ENCODE data around the gene ETNK2. TPM values are rescaled to one million over a fixed set of nuclear protein-coding genes. Genes with fewer than 3 reads are reported as not detected.

ETNK2 gene
- total and polyA plus RNA-seq, 2 of the 13 experiments (the other 11 are each of a cell fraction or from before 2014, with no cell fraction given), result 15.5 to 42.8 TPM

- ChIA-PET POLR2A (interaction anchor here (0.6 to 3.6 kb wide), 5 partner anchors 10 to 29 kb away, joined by 3 to 20 read pairs (median 11); partner anchors contain the start of gene SOX13), CTCF (ENCODE audit: low intra/inter-chr PET ratio, low total read pairs) (no interaction called here)
- H3K36me3 ChIP-seq (replicated peaks in 1 of 2; ENCODE audit: control insufficient read depth in 1 of 2, insufficient read depth in 2 of 2, low read length in 2 of 2), result peaks cover 0 to 2% of the 10 kb centered on the region in 2 experiments; a peak in 1 of 5 replicates
- no peaks in the 10 kb centered on the region for H3K9me3 ChIP-seq (ENCODE audit: low read length)
- H3K79me2 ChIP-seq (ENCODE audit: insufficient read depth, low read length), result peaks cover 91% of the 10 kb centered on the region
- H3K4me3 ChIP-seq (replicated peaks in 1 of 3; ENCODE audit: insufficient read depth in 1 of 3, low read depth in 2 of 3, low read length in 3 of 3), result no peak overlapping the region
- WGBS (ENCODE audit: low lambda C conversion rate), result 82% methylated on average over 2 of the region's 2 CpGs
- no peaks in the 10 kb centered on the region for H3K27me3 ChIP-seq (ENCODE audit: control insufficient read depth in 1 of 2, insufficient read depth in 2 of 2, low read length in 2 of 2)
- no peak overlapping the region for H2AFZ ChIP-seq (ENCODE audit: low read length)
- ATAC-seq (no peak), FAIRE-seq (no peak), DNase-seq (ENCODE audit: low spot score) (no peak)
- H3K4me2 ChIP-seq (ENCODE audit: low read depth, low read length), result no peak overlapping the region
- no TSS peak for BruUV-seq (replicated peaks)
- H3K9ac ChIP-seq (ENCODE audit: insufficient read depth, low read depth, low read length), result no peak overlapping the region
- intact Hi-C loops (cut with micrococcal nuclease; ENCODE audit: unreplicated experiment), result no loop called here
- H4K20me1 ChIP-seq (ENCODE audit: insufficient read depth, low read length), result peaks cover 5% of the 10 kb centered on the region; the same call in 1 of the 2 replicates
- no peak overlapping the region for H3K27ac ChIP-seq (ENCODE audit: extremely low read length, insufficient read depth, low read length)
- in situ Hi-C loops (cut with HindIII; ENCODE audit: extremely low pct_ligation_motif_present, low pct_unique_long_range_greater_than_20kb), result no loop called here
- peaks cover 74% of the 10 kb centered on the region for H3K4me1 ChIP-seq (ENCODE audit: insufficient read depth, low read length)
- TF ChIP-seq JDP2 (CRISPR knock-in tag; IDR thresholded peaks at IDR 0.05; ENCODE audit: borderline replicate concordance) (no peak), ZNF235 (CRISPR knock-in tag; IDR thresholded peaks at IDR 0.05; ENCODE audit: borderline replicate concordance) (no peak), BATF2 (CRISPR knock-in tag; IDR thresholded peaks at IDR 0.05) (no peak), ZNF142 (CRISPR knock-in tag; IDR thresholded peaks at IDR 0.05) (no peak), ZNF572 (CRISPR knock-in tag; IDR thresholded peaks at IDR 0.05) (no peak), BRCA1 (CRISPR knock-in tag; IDR thresholded peaks at IDR 0.05) (no peak), NFYC (CRISPR knock-in tag; IDR thresholded peaks at IDR 0.05) (no peak), ATF1 (CRISPR knock-in tag; IDR thresholded peaks at IDR 0.05) (no peak), HDAC6 (IDR thresholded peaks at IDR 0.05; ENCODE audit: low read depth, low read length) (no peak), TOE1 (CRISPR knock-in tag; IDR thresholded peaks at IDR 0.05) (no peak), ZFP1 (CRISPR knock-in tag; IDR thresholded peaks at IDR 0.05) (no peak), NFIC (IDR thresholded peaks at IDR 0.05; ENCODE audit: low read length) (no peak), RNF2 (conservative IDR thresholded peaks at IDR 0.05; ENCODE audit: low read depth) (no peak), PAX8 (CRISPR knock-in tag; IDR thresholded peaks at IDR 0.05; ENCODE audit: borderline replicate concordance) (no peak), SNAPC4 (CRISPR knock-in tag; IDR thresholded peaks at IDR 0.05) (no peak), THYN1 (CRISPR knock-in tag; IDR thresholded peaks at IDR 0.05; ENCODE audit: borderline replicate concordance, low read depth) (no peak)
Observed at GRCh38 chr1:204103431-204103741, 48.5 kb downstream of the ETNK2 start.
